Mucosa of gallbladder (tissue), 1 donor: ENCODE data around the gene OSBPL10. TPM values are rescaled to one million over a fixed set of nuclear protein-coding genes. Genes with fewer than 3 reads are reported as not detected.

ENCODE experiments used
- DNase-seq: peaks from one replicate; pipeline ENCODE4 v3.0.0-alpha.2; 2020; ENCODE audit warnings: low spot score
- total RNA-seq: library from RNA; stranded (reverse); gene quantifications from one replicate; pipeline ENCODE4 v1.2.1, GENCODE V29; 2021
- donor health status: DM: no; HTN: no; CAD: no.

Gene OSBPL10
- total RNA-seq, 1 donor from 2014 or later, result 70.6 TPM

DNA sequence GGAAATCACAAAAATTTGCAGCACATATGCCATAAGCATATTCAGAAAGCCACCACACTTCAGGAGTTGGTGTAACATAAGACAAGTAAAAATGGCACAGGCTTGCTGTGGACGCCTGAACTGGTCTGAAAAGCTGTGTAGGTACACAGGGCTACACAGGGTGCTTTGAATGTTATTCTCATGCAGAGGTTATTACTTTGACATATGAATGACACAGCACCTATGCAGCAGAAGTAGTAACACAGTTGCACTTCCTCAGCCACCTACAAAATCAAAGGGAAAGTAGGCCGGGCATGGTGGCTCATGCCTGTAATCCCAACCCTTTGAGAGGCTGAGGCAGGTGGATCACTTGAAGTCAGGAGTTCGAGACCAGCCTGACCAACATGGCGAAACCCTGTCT lies 54.5 kb downstream of the OSBPL10 start:
- no peak for DNase-seq

DNA sequence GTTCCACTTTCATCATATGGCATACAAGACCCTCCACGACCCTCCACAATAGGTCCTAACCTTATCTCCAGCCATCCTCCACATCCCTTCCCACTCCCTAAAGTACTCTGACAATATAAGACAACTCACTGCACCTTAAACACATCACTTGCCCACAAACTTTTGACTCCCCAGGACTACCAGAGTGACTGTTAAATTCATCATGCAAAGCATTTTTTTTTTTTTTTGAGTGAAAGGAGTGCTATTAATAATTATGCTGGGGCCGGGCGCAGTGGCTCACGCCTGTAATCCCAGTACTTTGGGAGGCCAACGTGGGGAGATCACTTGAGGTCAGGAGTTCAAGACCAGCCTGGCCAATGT lies 55.8 kb downstream of the OSBPL10 start:
- no peak for DNase-seq

DNA sequence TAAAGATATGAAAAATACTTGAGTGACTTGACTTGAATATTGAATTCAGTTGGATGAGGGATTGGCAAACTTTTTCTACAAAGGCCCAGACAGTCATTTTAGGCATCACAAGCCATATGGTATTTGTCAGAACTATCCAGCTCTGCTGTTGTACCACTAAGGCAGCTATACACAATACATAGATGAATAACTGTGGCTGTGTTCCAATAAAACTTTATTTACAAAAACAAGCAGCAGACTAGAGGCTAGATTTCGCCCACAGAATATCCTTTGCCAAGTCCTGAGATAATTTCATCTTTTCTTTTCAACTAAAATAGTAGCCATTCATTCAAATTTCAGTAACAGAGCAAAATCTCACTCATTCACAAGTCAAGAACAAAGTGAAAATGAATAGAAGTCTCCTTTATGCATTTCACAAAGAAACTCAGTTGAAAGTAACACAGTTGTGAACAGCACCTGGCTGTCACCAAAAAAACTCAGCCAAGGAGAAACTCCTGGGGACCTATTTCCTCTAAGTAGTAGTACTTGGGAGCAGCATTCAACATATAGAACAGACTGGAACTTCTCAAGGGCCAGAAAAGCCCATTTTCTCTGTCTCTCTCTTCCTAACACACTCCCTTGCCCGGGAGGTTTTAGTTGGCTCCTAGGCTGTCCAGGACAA lies 56.3 kb downstream of the OSBPL10 start:
- DNase-seq, result no peak

DNA sequence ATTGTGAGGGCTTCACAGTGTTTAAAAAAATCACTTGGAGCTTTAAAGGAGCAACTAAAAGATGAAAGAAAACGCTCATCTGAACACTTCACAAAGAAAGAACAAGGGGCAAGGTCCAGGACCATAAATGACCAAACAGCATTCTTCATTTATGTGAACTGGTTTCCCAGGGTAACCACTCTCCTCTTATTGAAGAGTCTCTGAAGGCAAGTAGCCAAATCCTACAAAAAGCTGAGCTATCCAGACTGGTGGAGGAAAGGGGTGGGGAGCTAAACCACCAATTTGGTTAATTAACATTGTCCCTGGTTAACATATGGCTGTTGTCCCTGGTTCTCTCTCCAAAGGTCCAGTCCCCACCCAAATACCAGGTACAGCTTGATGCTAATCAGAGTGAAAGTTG lies 58.1 kb downstream of the OSBPL10 start:
- DNase-seq, result no peak

DNA sequence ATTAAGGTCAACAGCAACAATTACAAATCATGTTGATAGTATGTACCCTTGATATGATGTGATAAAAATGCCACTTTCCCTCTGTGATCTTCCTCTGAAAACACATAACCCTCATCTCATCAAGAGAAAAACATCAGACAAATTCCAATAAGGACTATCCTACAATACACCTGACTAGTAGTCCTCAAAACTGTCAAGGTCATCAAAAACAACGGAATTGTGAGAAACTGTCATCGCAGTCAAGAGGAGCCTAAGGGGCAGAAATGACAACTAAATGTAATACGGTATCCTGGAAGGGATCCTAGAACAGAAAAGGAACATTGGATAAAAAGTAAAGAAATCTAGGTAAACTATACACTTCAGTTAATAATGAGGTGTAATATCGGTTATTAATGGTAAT lies 59.2 kb downstream of the OSBPL10 start:
- no peak for DNase-seq

DNA sequence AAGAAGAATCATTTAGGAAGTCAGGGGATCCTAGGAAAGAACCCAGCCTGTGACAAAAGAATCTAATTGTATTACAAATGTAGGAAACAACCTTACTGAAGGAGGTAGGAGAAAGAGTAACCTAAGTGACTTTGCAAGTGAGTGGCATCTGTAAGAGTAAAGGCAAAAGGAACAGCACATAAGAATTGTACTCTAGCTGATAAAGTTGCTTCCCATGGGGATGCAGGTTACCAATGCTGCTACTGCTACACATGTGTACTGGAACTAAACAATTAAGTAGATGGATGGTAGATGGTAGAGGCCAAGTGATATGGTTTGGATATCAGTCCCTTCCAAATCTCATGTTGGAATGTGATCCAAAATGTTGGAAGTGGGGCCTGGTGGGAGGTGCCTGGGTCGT lies 60.8 kb downstream of the OSBPL10 start:
- no peak for DNase-seq

DNA sequence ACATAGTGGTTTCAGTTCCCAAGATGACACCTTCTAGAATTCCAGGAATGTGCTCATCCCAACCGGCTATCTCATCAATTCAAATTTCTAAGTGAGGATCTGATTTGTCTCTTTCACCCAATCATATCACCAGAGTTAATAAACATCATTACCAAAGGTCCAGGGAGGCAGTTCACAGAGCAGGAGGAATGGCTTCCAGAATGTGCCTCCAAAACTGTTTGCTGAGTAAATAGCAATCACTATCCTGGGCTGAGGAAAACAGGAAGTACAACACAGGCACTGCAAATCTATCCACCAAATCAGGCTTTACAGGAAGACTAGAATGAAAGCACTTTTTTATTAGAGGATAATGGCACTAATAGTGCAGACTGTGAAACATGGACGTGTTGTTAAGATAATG lies 61.5 kb downstream of the OSBPL10 start:
- no peak for DNase-seq

DNA sequence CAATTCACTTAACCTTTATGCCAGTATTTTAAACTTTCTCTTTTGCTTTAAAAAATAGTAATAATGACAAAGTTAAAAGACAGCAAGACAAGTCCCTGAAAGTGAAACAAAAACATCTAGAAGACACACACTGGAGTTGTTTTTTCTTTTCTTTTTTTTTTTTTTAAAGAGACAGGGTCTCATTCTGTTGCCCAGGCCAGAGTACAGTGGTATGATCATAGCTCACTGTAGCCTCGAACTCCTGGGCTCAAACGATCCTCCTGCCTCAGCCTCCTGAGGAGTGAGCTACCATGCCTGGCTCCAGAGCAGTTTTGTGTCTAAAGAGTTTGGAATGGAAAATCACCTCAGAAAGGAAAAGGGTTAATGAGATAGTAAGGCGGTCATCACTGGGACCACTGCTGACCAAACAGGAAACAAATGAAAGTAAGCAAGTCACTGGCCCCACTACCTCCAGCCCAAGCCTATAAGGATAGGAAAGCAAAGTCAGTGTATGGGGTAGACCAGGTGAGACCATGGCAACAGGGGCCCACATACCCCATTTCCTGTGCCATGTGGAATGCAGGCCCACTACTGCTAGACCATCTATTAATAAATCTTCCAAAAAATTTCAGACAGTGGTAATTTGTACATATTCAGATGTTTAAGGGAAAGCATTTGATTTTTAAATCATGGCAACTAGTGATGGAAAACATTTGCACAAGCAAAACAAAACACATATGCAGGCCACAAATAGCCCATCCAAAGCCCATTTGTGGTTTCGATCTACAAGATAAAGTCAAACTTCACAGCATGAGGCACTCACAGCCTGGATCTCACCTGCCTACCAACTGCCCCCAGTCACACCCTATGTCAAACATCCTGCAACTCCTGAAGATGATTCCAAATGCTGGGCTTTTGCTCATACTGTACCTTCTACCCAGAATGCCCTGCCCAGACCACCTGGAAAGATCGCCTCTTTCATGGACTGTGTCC lies 62.6 kb downstream of the OSBPL10 start:
- no peak for DNase-seq

DNA sequence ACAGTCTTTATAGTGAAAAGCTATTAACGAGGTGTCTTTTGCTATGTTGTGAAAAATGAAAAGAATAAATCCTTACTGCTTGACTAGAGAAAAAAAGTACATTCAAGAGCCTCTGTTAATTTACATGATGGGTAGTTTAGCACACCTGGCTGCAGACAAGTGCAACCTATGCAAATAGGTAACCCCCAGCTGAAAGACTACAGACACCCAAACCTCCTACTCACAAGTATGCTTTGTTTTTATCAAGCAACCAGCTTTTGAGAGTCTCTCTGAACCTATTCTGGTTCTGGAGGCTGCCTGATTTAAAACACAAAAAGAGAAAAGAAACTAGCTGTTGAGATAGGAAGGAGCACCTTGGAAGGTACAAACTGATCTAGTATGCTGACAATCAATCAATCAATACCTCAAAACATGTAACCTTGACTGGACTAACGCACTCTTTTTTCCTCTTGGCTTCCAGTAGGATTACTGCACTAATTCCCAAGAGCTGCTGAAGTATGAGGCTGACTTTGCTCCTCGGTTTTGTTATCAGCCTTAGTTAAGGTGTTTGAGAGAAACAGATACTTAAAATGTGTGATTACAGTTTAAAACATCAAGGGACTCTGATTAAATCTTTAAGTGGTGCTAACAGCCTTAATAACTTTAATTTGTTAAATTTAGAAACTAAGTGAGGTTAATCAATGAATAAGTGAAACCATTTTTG lies 63.6 kb downstream of the OSBPL10 start:
- DNase-seq, result no peak

DNA sequence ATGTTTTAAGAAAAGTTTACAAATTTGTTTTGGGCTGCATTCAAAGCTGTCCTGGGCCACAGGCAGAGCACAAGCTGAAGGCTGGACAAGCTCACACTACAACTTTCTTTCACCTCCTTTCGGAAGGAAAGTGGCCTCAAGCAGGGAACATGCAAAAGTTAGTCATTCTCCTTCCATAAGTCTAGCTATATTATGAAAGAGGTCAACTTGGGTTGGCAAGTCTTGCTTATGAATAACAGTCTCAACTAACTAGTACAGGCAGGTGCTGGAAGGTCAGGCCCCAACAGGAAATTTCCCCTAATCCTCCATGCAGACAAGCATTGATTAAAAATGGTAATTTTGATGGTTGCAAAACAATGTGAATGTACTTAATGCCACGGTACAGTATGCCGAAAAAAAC lies 69.4 kb downstream of the OSBPL10 start:
- DNase-seq, result no peak

DNA sequence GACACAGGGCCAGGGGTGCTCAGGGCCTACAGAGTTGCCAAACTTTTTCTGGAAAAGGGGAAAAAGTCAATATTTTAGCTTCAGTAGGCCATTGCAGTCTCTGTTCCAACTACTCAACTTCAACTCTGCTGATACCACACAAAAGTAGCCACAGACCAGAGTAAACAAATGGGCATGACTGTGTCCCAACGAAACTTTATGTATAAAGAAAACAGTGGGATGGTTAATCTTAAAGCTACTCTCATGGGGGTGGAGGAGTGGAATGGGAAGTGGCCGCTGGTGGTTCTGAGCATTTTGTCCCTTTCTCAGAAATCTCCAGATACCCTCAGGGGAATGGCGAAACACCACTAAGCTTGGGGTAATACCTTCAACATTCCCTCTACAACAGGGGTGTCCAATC lies 69.9 kb downstream of the OSBPL10 start:
- DNase-seq, result no peak

DNA sequence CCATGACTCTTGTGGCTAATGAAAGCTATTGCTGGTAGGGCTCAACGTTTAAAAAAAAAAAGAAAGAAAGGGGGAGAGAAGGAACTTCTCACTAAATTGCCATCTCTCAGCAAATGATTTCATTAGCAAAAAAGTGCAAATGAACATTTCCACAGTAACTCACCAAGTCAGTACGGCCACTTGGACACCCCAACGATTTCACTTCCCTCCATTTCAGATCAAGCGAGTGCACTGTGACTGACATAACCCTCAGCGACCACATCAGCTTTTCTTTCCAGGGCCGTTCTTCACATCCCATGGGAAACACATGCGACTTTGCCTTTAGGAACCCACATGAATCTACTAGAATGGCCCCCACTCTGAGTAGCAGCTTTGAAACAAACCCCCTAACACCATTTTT lies 71.6 kb downstream of the OSBPL10 start:
- no peak for DNase-seq

DNA sequence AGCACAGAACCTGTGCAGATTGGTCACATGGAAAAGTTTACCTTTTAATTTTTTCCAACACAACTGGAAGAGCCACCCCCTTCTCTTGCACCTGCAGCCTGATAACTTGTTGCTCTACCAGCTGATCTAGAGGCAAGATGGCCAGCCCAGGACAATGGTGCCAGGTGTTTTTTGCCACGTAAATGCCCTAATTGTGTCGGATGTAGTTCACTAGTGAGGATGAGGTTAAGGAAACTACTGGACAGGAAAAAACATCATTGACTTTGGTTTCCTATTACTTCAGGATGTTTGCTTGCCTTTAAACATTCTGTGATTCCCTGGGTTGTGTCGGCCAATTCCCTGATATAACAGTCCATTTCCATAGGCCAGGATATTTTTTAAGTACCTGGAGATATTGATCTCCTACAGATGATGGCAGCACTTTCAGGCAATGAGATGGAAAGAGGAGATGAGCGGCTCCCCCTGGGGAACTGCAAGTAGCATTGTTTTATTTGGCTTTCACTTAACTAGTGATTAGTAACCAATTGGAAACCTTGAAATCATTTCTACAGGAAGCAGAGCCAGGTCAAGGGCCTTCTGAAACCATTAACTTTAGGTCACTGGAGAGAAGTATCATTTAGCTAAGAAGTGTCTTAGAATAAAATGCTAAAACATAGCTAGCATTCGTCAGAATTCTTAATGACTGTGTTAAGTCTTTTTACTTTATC lies 72.5 kb downstream of the OSBPL10 start:
- peak; percentile 33 for DNase-seq

DNA sequence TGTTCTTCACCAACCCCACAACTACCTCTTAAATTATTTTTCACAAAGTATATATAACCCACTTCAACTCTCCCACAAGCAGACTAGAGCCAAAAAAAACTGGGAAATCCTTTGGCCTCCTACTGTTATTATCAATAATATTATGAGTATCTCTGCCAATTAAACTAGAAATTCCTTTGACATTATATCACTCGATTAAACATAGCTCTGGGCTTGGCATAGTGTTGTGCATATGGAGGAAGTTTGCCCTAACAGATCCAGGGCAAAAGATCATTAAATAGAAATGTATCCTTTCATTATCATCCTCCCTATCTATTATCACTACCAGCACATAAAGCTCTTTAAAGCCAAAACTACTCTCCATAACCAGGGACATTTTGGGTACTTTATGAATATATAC lies 74.9 kb downstream of the OSBPL10 start:
- DNase-seq, result no peak

DNA sequence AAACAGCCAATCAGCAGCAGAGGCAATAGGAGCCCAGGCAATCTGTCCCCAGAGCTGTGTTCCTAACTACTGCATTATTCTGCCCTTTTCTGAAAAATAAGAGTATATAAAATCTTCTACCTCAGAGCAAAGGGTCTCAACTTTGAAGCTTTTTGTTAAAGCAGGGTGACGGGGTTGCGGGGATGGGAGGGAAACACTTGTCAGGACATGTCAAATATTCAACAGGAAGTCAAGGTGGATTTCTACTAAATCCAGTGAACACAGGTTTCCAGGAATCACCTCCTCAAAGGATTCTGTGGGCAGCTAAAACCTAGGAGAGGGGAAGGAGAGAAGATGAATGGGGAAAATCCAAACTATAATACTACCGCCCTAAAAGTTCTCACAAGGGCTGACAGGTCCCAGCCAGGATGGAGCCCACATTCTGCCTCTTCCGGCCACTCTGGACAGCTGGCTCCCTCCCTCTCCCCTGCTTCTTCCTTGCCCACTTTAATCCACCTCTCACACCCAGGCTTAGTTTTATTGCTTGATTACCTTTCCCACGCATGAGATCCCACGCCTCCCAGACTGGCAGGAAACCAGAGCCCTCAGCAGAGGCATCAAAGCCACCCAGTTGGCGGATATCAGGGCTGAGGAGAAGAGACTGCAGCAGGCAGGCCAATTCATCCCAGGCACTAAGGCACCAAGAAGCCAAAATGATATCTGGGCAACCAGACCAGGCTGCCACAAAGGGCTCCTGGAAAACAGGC lies 77.2 kb downstream of the OSBPL10 start:
- no peak for DNase-seq

DNA sequence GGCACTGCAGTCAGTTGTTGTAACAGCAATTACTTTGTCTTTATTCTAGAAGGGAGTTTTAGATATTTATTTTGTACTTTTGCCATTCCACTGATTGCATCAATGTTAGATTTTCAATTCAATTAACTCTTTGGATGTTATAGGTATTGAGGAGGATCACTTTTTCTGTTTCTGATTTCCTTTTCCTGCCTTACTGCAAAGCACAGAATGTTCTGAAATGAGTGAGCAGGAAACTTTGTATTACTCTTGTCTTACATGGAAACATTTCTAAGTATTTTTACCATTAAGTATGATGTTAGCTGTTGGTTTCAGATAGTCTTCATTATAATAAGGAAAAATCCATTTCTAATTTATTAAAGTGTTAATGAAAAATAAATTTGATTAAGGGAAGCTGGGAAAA lies 80.5 kb downstream of the OSBPL10 start:
- no peak for DNase-seq

DNA sequence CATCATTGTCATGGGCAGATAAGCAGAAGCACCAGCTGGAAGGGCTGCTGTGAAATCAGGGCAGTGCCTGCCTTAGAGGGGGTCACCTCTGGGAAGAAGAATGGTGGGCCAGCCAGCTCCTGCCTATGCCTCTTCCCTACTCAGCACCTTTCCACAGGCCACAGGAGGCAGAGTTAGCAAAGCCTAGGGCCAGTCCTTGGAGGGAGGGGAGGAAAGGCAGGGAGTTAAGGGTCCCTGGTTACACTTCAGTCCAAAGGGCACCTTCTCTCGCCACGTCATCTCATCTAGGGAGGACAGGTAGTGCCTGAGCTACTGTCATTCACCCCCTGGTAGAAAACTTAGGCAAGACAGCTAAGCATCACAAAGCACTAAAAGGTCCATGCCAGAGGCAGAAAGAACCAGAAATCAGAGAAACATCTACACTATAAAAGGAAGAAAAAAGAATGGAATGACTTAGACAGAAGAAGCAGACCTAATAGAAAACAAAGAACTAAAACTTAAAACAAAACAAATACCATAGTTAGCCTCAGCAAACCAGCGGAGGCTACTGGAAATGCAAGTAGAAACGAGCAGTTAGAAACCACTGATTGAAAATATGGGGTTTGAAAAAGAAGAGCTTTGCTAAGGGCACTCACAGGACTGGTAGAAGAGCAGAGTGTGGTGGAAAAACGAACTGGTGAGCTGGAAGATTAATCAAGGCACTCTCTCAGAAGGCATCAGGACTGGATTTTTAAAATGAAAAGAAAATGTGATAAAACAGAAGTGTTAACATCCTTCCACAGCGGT lies 84.2 kb downstream of the OSBPL10 start:
- no peak for DNase-seq

DNA sequence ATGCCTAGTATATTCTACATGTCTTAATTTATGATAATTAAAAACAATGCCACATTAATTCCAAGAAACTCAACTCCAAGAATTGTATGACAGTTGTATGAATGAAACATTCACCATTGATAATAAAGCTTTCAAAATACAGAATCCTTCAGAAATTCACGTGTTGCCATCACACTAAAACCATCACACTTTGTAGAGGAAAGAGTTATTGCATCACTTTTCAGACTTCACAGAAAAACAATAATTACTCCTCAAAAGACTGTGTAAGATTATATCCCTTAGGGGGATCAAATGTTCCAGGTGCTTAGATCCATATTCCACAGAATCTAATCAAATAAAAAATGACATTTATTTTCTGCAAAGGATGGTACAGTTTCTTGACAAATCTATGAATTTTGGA lies 85.0 kb downstream of the OSBPL10 start:
- no peak for DNase-seq

DNA sequence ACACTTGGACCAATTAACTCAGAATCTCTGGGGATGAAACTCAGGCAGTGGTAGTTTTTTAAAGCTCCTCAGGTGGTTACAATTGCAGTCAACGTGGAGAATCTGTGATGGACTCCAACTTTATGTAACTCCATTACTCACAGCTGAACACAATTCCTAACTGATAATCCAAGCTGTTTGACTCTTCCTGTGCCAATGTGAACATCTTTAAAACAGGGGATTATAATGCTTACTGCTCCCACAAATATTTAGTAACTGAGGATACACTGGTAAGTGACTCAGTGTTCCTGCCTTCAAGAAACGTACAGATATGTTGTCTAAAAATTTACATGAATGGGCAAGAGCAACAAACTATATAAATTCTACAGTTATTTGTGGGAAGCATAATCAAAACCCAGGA lies 85.6 kb downstream of the OSBPL10 start:
- no peak for DNase-seq

DNA sequence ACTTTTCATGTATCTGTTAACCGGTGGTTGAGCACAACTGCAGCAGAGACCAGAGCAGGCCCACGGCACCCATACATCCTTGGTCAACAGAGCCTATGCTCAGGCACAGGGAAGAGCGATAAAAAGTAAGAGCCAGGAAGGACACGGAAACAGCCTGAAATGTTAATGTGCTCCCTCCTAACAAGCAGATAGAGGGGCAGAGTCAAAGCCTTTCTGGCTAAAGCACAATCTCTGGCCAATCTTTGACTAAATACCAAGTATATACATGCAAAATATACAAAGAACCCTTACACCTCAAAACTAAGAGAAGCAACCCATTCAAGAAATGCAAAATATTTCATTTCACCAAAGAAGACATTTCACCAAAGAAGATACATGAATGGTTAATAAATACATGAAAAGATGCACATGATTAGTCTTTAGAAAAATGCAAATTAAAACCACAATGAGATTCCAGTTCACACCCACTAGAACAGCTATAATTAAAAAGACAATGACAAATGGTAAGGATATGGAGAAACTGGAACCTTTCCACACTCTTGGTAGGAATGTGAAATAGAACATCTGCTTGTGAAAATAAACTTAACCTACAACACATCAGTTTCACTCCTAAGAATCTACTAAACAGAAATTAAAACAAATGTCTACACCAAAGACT lies 88.0 kb downstream of the OSBPL10 start:
- DNase-seq, result no peak
